DND-41 (cell line): ENCODE data around the gene CNST.

Source experiments
- ATAC-seq: fragments of 200-7000 bp; cut with Tn5 transposase; 3 replicates; pipeline ENCODE4 v1.9.1; 2021; ENCODE audit warnings: low read depth; ENCODE audit not compliant: insufficient read depth
- DNase-seq: peaks from one replicate; pipeline ENCODE4 v3.0.0-alpha.2; 2020
- H2AFZ ChIP-seq: 2 replicates; pipeline ENCODE4 v1.6.0; 2012; ENCODE audit warnings: low read depth, low read length
- H3K27ac ChIP-seq: 2 replicates; pipeline ENCODE4 v1.5.1; 2012; ENCODE audit warnings: low read length, inconsistent platforms
- H3K27me3 ChIP-seq: fragments of 200-600 bp; sonication (generic); 2 replicates; pipeline ENCODE4 v1.6.0; 2012; ENCODE audit warnings: low read length, mild to moderate bottlenecking, inconsistent platforms; ENCODE audit not compliant: insufficient read depth, poor library complexity
- H3K36me3 ChIP-seq: 2 replicates; pipeline ENCODE4 v1.5.1; 2012; ENCODE audit warnings: low read length, inconsistent platforms; ENCODE audit not compliant: insufficient read depth
- H3K4me1 ChIP-seq: 2 replicates; pipeline ENCODE4 v1.5.1; 2012; ENCODE audit warnings: mild to moderate bottlenecking, low read length; ENCODE audit not compliant: insufficient read depth
- H3K4me2 ChIP-seq: 2 replicates; pipeline ENCODE4 v1.6.0; 2012; ENCODE audit warnings: mild to moderate bottlenecking, moderate library complexity, low read length, inconsistent platforms; ENCODE audit not compliant: insufficient read depth
- H3K4me3 ChIP-seq, 2 experiments: fragments of 200-600 bp in 1 of 2; shearing (Covaris generic) in 1 of 2; 2 replicates each; pipeline ENCODE4 v1.5.1; 2012 to 2016; ENCODE audit warnings: inconsistent platforms in 2 of 2, low read length in 2 of 2, mild to moderate bottlenecking in 2 of 2, low read depth in 1 of 2, moderate library complexity in 1 of 2
- H3K79me2 ChIP-seq: 2 replicates; pipeline ENCODE4 v1.6.0; 2012; ENCODE audit warnings: low read length, inconsistent platforms; ENCODE audit not compliant: insufficient read depth
- H3K9ac ChIP-seq: 2 replicates; pipeline ENCODE4 v1.6.0; 2012; ENCODE audit warnings: low read depth, mild to moderate bottlenecking, inconsistent platforms, low read length, moderate library complexity
- H3K9me3 ChIP-seq: 2 replicates; pipeline ENCODE4 v1.5.1; 2012; ENCODE audit warnings: low read length, moderate library complexity, mild to moderate bottlenecking, inconsistent platforms; ENCODE audit not compliant: insufficient read depth, severe bottlenecking
- H4K20me1 ChIP-seq: 2 replicates; pipeline ENCODE4 v1.6.0; 2012; ENCODE audit warnings: low read length; ENCODE audit not compliant: insufficient read depth
- CTCF ChIP-seq: IDR thresholded peaks from 2 replicates; pipeline ENCODE4 v1.5.1; 2012; ENCODE audit warnings: borderline replicate concordance, low read length, moderate library complexity, mild to moderate bottlenecking; ENCODE audit not compliant: poor library complexity, severe bottlenecking; ENCODE audit errors: extremely low read depth
- EZH2 ChIP-seq: IDR thresholded peaks from 3 replicates; pipeline ENCODE4 v1.6.1; 2012; ENCODE audit warnings: borderline replicate concordance, low read depth, mild to moderate bottlenecking, moderate library complexity, low read length, inconsistent platforms; ENCODE audit not compliant: severe bottlenecking

CNST gene

GRCh38 chr1:246571953-246572352, 5.7 kb downstream of the CNST start:
- Histone ChIP-seq H3K4me3 (no peak overlapping the region), H3K79me2 (peaks cover 93% of the 10 kb centered on the region), H2AFZ (no peak overlapping the region), H3K9me3 (no peaks in the 10 kb centered on the region), H3K4me2 (no peak overlapping the region), H3K4me1 (peaks cover 25% of the 10 kb centered on the region), H3K36me3 (0 out of 2 replicates have a peak, but pooled peaks cover 3% of the 10 kb centered on the region), H3K27ac (no peak overlapping the region), H3K27me3 (no peaks in the 10 kb centered on the region), H4K20me1 (peaks cover 12% of the 10 kb centered on the region; the same call in 1 of the 2 replicates), H3K9ac (no peak overlapping the region)
- no peak for DNase-seq
- TF ChIP-seq EZH2: no peak
- no peak for TF ChIP-seq CTCF
- no peak for ATAC-seq

- H3K36me3 ChIP-seq: 0 out of 2 replicates have a peak, but pooled peaks cover 3% of the 10 kb centered on the region
- H3K79me2 ChIP-seq: peaks cover 93% of the 10 kb centered on the region
- H3K9me3 ChIP-seq: no peaks in the 10 kb centered on the region
- no peak overlapping the region for H3K4me3 ChIP-seq
- H3K9ac ChIP-seq: no peak overlapping the region
- peaks cover 18% of the 10 kb centered on the region for H3K4me1 ChIP-seq
- TF ChIP-seq EZH2: no peak
- no peak for TF ChIP-seq CTCF
- H3K4me2 ChIP-seq: no peak overlapping the region
- peaks cover 19% of the 10 kb centered on the region; the same call in 1 of the 2 replicates for H4K20me1 ChIP-seq
- no peak for DNase-seq
- no peaks in the 10 kb centered on the region for H3K27me3 ChIP-seq
- no peak for ATAC-seq
- H3K27ac ChIP-seq: no peak overlapping the region
- H2AFZ ChIP-seq: no peak overlapping the region
These were observed 6.5 kb downstream of the CNST start for GRCh38 chr1:246572785-246573184.

- Histone ChIP-seq H3K27me3 (no peaks in the 10 kb centered on the region), H3K9me3 (no peaks in the 10 kb centered on the region), H3K27ac (no peak overlapping the region), H3K4me1 (peaks cover 11% of the 10 kb centered on the region), H3K4me2 (no peak overlapping the region), H2AFZ (no peak overlapping the region), H4K20me1 (peaks cover 19% of the 10 kb centered on the region; the same call in 1 of the 2 replicates), H3K9ac (no peak overlapping the region), H3K79me2 (peaks cover 91% of the 10 kb centered on the region), H3K4me3 (no peak overlapping the region), H3K36me3 (0 out of 2 replicates have a peak, but pooled peaks cover 3% of the 10 kb centered on the region)
- ATAC-seq (no peak), DNase-seq (no peak)
- TF ChIP-seq EZH2: no peak
These were observed 7.2 kb downstream of the CNST start for GRCh38 chr1:246573491-246573890.

- Histone ChIP-seq H3K4me1 (no peaks in the 10 kb centered on the region), H2AFZ (no peak overlapping the region), H3K27ac (no peak overlapping the region), H4K20me1 (peaks cover 18% of the 10 kb centered on the region), H3K9ac (no peak overlapping the region), H3K4me2 (no peak overlapping the region), H3K9me3 (no peaks in the 10 kb centered on the region), H3K4me3 (no peak overlapping the region), H3K36me3 (no peaks in the 10 kb centered on the region), H3K79me2 (peaks cover 84% of the 10 kb centered on the region), H3K27me3 (no peaks in the 10 kb centered on the region)
- DNase-seq: no peak
- TF ChIP-seq EZH2: no peak
- no peak for TF ChIP-seq CTCF
- ATAC-seq: no peak
These were observed 10.4 kb downstream of the CNST start for GRCh38 chr1:246576709-246577032.
